ELF-1 (cell line): Measurements from ENCODE around the gene HOXD9.
A peak's percentile ranks its signal among the peaks of the same experiment; 100 is the strongest.

ENCODE experiments used
- DNase-seq: peaks from one replicate; pipeline ENCODE4 v3.0.0-alpha.2; 2016; ENCODE audit warnings: low read depth, low spot score

Gene HOXD9

DNA sequence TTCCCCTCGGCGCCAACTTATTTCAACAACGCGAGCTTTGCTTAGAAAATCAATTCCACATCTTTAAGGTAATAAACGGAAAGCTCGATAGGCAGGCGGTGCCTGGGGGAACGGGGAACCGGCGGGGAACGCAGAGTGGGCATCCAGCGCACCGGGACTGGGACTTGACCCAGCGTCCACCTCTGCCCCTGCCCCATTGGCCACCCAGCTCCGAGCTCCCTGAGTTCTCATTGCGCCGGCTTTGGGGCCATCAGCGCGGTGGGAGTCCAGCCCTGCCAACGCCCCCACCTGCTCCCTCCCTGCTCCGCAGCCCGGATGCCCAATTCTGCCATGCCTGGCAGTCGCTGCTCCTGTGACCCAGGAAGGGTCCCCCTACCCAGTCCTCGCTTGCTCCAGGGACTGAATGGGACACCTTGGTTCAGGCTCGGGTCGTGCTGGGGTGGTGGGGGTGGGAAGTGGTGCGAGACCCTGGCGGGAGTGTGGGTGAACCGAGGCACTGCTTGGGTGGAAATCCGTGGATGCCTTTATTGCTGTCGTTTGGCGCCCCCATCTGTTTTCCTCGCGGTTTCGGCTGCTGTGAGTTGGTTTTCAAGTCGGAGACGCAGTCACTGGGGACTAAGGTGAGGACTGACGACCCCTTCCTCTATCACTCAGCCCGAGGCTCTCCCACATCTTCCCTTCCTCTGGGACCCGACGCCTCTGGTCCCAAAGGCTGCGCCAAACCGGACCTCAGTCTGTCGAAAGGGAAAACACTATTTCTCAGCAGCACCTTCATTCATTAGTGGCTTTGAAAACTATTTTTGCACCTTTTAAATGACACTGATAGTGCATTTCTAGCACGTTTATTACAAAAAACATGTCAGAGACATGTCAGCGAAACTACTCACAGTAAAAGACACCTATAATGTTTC is 36.4 kb upstream of the HOXD9 start:
- peak; percentile 69 for DNase-seq

DNA sequence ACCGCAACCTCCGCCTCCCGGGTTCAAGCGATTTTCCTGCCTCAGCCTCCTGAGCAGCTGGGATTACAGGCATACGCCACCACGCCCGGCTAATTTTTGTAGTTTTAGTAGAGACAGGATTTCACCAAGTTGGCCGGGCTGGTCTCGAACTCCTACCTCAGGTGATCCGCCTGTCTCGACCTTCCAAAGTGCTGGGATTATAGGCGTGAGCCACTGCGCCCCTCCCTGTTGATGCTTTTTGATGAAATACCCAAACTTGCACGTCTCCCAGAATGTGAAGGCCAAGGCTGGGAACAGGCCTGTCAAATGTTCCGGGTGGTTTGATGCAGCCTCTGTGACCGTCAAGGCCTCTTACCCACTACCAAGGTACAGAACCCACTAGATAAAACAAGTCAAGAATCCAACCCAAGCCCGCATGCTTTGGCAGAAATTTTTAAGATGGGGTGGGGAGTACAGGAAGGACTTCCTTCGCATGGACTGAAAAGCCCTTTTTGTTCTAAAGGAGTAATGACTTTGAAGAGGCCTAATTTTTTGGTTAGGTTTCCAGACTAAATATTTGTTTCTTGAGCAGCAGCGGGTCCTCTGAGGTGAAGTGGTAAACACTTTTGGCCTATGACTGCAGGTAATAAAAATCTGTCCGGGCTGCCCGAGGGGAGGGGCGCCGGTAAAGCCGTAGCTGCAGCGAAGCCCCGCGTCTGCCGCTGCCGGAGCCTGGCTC is 35.0 kb upstream of the HOXD9 start:
- peak; percentile 11 for DNase-seq

DNA sequence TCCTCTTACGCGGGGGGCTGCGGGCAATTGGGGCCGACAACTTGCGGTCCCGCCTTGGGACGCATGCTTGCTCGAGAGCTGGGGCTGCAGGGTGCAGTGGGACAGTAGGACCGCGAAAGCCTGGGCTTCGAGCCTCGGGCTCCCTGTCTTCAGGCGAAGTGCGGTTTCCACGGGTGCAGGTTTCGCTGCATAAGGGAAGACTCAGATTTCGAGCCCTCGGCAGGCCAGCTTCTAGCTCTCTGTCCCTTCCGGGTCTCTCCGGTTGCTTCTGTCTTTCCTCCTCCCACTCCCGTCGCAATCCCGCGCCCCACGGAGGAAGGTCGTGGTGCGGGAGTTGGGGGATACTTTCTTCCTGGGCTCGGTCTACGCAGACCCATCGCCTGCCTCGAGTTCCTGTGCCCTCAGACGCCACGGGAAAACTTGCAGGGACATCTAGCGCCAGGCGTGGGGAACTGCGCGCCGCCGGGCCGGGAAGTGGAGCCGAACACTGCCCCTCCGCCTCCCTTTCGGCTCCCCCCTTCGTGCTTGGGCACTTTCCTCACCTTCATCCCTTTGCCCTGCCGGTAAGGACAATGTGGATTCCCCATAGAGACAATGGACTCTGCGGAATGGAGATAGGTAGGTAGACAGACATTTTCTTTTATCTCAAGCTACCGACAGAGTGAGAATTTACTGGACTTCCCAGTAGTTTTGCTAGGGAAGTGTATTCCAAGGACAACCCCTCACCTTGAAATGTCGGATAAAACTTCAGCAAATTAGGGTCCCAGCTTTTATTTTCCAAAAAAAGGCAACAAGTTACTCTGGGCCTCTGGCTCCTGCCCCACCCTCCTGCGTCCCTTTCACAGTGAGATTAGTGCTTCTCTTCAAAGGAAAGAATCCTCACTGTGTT is 34.2 kb upstream of the HOXD9 start:
- peak; percentile 75 for DNase-seq

DNA sequence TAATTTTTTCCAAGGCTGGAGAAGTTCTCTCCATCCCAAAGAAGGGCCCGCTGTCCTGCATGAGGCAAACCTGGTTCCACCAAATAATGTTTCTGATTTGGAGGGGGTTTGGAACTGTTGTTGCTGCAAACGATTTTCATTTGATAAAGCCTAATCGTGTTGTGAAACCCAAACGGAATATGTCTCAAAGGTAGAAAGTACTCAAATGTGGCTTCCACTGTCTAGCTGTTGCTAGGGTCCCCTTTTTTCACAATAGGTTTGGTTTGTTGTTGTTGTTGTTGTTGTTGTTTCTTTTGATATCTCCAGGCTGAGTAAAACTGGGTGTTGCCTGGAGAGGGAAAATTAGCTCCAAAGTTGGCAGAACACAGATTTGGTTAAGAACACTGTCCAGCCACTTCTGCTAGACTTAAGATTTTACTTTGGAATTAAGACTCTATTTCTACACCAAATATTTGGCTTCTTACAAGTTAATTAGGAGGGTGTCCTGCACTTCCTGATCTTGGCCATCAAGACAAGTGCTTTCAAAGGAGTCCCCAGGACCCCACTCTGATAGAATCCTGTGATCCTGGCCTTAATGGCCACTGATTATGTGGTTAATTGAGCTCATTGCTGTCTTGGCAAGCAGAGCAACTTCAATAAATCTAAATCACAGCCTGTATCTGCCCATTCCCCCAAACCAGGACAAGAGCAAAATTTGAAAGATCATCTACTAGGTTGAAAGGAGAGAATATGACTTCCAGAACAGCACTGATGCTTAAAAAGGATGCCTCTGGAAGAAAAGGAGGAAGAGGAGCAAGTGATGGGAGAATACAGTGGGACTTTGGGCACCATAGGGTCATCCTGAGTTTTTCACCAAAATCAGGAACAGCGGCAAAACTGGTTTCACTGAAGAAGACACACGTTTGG is 33.3 kb upstream of the HOXD9 start:
- DNase-seq = no peak

DNA sequence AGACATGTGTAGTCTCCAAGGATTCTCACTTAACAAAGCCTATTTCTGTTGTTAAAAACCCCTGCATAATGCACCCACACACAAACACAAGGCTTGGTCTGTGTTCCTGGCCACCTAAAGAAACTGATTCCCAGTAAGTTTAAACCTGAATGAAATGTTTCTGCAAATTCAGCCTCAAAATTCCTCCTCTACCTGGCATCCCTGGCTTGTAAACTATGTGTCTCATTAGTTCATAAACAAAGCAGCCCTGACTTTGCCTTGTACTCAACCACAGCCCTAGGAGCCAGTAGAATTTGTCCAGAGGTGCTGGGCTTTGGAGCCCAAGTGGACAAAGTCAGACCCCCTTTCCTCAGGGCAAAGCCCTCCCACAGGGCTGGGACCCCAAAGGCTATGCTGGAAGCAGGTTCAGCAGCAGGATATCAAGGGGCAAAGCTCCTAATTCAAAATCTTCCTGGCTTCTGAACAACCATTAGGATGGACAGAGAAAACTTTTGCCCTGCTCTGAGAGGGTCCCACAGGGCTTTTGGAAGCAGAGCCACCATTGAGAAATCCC is 32.6 kb upstream of the HOXD9 start:
- DNase-seq = no peak

DNA sequence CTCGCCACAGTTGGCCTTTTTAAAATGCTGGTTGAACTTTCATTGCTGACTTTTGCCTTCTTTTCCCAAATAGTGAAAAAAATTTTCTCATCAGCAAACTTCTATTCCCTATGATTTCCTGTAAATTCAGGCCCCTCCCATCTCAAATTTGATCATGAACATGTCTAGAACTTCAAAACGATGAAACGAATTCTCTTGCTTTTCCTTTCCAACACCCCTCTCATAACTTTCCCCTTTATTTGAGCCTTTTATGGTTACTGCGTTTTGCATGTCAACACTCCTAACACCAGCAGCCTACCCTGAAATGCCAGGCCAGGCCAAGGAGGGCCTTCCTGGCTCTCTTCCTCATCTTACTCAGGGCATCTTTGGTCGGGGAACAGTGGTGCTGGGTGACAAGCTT is 31.7 kb upstream of the HOXD9 start:
- no peak for DNase-seq

DNA sequence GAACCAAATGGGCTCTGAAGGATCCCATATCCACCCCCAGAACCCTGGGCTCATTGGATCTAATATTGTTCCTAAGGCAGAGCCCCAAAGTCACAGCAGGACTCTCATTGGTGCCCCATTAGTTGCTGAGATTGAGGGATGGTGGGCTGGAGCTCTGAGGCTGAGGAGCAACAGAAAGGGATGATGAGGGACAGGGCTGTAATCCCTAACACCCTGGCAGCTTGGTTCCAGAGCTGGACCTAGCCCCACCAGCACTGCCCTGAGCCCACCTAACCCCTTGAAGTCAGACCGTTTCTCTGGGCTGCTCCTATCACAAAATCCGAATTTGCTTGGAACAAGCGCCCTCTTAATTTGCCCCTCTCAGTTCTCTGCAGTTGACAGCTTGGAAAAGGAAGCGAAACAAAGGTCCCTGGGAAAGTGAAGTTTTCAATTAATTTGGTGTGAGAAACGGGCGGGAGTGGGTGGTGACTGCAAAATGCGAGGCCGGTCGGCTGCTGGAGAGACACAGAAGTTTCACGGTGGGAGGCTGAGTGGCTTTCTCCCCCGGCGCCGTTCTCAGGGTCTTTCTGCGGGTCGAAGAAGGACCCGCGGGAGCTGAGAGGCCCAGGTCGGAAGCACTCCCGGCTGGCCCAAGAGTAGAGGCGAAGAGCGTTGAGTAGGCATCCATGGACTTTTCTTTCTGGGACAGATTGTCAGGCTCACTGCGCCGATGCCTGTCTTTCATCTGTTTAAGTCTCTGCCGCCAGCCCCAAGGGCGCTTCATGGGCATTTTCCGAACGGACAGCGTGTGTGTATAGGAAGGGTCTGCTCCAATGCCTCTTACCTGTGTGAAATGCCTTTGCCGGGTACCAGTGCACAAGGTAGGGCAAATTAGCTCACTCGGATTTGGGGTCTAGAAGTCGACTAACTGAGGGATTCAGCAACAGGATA is 30.9 kb upstream of the HOXD9 start:
- peak; percentile 40 for DNase-seq

DNA sequence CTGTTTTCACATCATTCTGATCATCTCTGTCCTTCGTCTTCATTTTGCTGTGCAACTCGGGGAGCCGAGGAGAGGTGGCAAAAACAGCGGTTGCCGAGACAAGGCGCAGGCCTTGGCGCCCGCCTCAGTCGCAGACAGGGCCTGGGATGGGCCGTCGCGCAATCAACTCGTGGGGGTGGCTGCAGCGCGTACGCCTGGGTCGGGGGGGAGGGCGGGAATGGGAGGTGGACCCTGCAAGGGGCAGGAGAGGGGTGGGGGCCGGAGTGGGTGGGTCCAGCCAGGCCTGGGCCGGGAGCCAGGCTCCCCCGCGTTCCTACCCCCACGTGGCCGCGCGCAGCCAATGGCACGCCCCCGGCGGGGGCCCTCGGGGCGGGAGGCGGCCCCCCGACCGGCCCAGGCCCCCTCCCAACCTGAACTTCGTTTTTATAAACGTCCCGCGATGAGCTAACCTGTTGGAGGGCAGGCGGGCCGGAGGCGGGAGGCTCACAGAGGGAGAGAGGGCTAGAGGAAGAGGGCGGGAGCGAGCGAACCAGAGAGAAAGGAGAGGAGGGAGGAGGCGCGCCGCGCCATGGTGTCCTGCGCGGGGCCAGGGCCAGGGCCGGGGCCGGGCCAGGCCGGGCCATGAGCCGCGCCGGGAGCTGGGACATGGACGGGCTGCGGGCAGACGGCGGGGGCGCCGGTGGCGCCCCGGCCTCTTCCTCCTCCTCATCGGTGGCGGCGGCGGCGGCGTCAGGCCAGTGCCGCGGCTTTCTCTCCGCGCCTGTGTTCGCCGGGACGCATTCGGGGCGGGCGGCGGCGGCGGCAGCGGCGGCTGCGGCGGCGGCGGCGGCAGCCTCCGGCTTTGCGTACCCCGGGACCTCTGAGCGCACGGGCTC is 30.0 kb upstream of the HOXD9 start, which contains the start of gene HOXD13:
HOXD13 (plus strand) TSS at position 452 of the 875 bp plus-strand sequence; CDS start at position 622, 170 bp downstream.
- DNase-seq = peak; percentile 69

DNA sequence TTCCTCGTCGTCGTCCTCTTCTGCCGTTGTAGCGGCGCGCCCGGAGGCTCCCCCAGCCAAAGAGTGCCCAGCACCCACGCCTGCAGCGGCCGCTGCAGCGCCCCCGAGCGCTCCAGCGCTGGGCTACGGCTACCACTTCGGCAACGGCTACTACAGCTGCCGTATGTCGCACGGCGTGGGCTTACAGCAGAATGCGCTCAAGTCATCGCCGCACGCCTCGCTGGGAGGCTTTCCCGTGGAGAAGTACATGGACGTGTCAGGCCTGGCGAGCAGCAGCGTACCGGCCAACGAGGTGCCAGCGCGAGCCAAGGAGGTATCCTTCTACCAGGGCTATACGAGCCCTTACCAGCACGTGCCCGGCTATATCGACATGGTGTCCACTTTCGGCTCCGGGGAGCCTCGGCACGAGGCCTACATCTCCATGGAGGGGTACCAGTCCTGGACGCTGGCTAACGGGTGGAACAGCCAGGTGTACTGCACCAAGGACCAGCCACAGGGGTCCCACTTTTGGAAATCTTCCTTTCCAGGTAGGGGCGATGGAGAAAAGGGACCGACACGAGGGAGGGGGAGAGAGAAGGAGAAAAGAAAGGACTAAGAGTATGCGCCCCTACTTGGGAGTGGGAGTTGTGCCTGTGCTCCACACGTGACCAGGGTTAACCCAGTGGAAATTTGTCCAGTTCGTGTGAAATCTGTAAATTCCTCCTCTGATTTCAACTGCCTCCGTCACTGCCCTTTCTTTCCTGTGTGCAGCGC is 29.2 kb upstream of the HOXD9 start:
- DNase-seq = peak; percentile 55

DNA sequence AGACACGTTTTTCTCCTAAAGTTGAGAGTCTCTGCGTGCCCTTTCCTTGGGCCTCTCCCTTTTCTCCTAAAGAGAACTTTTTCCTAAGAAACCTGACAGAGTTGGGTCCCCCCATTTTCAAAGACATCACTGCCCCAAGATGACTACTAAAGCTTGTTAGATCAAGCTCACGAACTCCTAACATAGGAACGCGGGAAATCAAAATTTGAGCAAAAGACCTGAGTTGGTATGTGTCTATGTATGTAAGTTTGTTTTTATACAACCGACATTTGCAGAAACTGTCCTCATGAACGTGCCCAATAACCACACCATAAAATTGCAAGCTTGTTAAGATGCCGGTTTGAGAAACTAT is 28.6 kb upstream of the HOXD9 start:
- DNase-seq = no peak

DNA sequence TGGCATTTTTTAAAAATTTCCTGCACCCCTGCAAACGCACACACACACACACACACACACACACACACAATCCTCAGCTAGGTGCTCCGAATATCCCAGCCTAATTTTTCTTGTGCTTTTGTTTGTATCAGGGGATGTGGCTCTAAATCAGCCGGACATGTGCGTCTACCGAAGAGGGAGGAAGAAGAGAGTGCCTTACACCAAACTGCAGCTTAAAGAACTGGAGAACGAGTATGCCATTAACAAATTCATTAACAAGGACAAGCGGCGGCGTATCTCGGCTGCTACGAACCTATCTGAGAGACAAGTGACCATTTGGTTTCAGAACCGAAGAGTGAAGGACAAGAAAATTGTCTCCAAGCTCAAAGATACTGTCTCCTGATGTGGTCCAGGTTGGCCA is 28.2 kb upstream of the HOXD9 start:
- no peak for DNase-seq

DNA sequence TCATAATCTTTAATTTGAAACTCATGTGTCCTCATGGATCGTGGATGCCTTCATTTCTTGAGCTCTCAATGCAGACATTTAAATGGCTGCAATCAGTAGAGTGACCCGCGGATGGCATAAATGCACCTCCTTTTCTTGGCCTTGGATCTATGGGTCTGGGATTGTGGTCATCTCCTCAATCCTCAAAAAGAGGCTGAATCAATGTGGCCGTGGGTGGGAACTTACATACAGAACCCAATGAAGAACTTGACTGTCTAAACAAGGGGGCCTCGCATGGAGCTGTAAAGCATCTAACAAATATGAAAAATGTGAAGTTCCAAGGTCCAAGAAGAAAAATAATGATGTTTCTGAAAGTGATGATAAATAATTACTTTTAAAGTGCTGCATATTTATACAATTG is 27.1 kb upstream of the HOXD9 start:
- DNase-seq = no peak

DNA sequence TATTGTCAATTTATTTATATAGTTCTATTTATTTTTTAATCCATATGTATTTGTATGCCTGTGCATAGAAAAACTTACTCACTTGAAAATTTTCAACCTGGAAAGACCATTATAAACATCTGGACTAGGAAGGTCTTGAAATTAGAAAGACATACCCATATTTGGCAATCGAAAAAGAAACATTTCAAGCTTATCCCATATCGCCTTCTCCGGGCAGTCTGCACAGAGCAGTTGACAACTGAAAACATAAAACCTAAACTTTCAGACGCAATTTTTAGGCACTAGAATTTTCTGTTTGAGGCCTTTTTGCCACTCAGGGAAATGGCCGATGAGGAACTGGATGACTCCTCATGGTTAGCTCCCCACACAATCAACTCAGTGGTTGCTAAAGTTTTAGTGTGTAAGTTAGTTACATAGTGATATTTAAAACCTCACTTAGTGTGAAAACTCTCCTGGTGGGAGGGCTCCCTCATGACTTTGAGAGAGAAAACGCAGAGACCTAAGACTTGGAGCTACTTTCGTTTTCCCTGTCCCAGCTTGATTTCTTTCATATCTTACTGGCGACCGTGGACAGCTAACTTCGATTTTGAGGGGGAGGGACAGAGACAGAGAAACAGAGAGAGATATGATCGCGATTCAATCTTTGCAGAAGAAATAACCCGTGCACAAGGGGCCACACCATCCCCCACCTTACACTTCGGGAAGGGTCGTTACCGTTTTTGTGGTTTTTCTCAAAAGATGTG is 26.1 kb upstream of the HOXD9 start:
- no peak for DNase-seq

DNA sequence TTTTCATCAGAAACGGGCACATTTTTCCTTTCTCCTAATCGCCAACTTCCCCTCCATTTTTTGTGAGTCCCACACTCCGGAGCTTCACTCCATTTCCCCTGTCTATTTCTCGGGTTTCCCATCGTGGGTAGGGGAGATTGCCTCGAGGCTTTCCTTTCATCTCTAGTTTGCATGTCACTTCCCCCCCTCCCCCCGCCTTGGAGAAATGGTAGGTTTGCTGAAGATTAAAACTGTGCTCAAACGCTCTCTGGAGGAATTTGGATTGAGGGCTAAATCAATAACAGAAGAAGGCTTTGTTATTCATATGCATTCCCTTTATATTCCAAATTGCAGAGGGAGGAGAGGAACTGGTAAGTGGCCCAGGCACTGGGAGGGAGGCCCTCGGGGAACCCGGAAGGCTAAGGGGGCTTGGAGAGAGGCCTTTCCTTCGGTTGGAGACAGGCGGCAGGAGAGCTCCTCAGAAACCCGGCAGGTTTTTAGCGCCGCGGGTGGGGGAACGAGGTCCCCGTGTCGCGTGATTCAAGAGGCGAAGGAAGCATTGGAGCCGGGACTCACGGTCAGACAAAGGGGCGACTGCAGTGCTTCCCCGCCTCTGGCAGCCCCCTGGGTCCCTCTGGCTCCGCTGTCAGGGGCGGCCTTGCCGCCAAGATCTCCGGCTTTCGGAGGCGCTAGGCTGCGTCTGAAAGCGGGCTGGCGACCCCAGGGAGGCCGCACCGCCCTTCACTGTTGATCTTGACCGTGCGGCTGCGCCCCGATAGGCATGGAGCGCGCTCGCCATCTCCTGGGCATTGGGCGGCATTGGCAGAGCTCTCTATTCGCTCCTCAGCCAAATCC is 25.3 kb upstream of the HOXD9 start:
- DNase-seq = peak; percentile 90

DNA sequence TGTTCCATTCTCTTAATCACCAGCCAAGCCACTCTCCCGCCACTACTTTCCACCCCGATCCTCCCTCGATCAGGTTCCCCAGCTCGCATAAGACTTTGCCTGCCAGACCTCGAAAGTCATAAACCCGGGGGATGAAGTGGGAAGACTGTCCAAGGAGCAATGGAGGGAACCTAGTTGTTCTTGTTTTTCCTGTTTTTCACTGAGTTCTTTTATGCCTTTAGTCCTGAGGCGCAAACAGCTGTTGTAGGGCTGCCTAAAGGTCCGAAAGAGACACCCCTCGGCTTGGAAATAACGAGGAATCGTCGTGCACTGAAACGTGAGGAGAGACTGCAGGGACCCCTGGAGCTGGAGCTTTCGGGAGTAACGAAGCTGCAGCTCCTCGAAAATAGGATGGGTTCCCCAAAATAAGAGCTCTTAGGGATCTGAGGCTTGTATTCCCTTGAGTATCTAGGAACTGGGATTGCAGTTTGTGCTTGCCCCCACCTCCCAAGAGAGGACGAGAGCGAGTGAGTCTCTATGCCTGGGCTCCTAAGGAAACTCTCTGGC is 24.6 kb upstream of the HOXD9 start:
- peak; percentile 90 for DNase-seq
